ENCODE measurements around the gene LRRC43.
A peak's percentile ranks its signal among the peaks of the same experiment; 100 is the strongest.
"Not testable (repeated sequence)": the region's sequence is repeated elsewhere in the genome, so short reads cannot be mapped to it uniquely, and the experiment has no call there.

LRRC43 gene

DNA sequence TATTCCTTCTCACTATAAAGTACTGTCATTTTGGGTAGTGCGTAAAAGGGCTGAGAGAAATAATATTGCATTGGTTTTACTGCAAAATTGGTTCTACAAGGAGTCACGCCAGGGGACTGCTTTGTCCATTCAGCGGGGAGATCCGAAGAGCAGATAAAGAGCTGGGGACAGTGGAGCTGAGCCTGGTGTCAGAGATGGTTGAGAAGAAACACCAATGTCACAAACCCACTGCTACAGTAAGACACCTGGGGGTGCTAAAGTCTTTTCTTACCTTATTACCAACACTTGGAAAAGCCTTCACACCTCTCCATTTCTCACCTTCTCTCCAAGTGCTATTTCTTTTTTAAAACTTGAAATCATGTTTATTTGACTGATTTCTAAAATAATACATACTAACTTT is 23.0 kb upstream of the LRRC43 start:
- DNase-seq = no peak

DNA sequence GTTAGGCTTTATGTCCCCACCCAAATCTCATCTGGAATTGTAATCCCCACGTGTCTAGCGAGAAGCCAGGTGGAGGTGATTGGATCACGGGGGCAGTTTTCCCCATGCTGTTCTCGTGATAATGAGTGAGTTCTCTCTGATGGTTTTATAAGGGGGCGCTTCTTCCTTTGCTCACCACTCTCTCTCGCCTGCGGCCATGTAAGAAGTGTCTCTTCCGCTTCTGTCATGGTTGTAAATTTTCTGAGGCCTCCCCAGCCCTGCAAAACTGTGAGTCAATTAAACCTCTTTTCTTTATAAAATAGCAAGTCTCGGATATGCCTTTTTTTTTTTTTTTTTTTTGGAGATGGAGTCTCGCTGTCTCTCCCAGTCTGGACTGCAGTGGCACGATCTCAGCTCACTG is 22.2 kb upstream of the LRRC43 start:
- DNase-seq = no peak

DNA sequence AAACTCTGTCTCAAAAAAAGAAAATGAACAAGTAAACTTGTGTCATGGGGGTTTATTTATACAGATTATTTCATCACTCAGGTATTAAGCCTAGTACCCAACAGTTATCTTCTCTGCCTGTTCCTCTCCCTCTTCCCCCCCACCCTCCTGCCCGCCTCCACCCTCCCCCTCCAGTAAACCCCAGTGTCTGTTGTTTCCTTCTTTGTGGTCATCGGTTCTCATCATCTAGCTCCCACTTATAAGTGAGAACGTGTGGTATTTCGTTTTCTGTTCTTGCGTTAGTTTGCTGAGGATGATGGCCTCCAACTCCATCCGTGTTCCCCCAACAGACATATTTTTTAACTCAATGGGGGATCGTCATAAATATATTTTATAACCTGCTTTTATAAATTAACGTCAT is 21.2 kb upstream of the LRRC43 start:
- DNase-seq = peak; percentile 13 to 51

DNA sequence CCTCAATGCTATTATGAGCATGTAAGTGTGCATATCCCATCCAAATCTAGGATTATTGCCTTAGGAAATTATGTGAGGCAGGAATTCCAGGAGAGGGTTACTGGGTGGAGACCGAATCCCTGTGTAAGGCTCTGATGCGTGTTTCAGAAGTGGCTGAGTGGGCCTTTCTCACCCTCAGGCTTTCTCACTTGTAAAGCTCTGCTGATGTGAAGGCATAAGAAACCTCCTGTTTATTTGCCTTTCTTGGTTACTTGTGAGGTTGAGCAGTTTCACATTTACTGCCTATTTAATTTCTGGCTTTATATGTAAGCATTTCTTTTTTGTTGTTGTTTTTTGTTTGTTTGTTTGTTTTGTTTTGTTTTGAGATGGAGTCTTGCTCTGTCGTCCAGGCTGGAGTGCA is 19.9 kb upstream of the LRRC43 start:
- DNase-seq = no peak

DNA sequence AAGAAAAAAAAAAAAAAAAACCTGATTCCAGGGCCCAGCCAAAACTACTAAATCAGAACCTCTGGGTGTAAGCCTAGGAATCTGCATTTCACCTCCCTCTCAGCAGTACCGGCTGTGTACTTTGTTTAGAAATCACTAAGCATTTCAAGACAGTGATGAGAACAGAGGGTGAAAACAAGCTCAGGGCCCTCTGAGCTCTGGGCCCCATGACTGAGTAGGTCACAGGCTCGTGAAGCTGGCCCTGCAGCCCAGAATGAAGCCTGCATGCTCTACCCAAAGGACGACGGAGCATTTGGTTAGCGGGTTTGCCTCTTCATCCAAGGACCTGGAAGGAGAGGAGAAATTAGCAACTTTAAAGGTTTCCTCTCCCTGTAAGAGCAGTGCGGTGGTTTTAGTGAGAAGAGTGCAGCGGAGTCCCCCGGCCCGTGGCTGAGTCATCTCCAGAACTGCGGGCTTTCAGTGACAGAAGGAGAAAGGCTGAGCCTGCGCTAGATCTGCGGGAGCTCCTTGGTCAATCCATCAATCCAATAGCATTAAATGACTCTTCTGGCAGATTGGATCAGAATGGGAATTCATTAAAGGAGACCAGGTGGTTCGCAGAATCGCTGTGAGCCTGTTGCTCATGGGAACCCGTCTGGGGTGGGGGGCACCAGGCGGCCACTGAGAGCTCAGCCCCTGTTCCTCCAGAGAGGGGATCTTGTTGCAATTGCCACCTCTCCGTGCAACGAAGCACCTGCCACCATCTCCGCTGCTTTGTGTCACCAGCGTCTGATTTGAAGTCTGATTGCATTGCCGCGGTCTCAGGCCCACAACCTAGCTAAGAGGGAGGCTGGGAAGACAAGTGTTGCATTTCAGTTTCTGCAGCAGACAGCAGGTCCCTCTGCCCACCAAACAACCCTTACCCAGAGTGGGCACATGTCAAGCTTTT is 16.2 kb upstream of the LRRC43 start:
- peak in 1 of 2 donors; percentile 38 for DNase-seq

DNA sequence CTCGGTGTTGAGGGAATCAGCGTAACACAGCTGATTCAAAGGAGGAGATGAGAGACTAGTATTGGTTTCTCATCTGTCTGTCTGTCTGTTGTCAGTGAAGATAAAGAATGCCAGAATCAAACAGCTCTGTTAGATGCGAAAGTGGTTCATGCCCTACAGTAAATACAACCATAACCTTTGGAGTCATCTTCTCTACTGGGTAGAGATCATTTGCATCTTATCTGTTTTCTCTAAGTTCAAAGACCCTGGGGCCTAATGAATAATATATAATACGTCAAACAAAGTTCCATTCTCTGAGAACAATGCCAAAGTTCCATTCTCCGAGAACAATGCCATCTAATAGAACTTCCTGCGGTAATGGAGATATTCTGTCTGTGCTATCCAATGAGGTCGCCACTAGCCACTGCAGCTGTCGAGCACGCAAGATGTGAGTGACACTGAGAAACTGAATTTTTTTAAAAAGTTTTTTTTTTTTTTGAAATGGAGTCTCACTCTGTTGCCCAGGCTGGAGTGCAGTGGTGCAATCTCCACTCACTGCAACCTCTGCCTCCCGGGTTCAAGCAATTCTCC is 15.5 kb upstream of the LRRC43 start:
- no peak for DNase-seq

DNA sequence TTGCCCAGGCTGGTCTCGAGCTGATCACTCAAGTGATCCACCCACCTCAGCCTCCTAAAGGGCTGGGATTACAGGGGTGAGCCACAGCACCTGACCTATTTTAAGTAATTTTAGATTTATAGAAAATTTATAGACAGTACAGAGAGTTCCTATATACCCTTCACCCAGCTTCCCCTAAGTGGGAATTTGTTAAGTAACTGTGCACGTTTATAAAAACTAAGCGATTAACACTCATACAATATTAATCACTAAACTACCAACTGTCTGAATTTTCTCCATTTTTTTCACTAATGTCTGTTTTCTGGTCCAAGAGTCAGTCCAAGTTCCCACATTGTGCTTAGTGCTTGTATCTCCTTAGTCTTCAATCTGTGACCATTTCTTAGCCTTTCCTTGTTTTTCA is 14.4 kb upstream of the LRRC43 start:
- no peak for DNase-seq

DNA sequence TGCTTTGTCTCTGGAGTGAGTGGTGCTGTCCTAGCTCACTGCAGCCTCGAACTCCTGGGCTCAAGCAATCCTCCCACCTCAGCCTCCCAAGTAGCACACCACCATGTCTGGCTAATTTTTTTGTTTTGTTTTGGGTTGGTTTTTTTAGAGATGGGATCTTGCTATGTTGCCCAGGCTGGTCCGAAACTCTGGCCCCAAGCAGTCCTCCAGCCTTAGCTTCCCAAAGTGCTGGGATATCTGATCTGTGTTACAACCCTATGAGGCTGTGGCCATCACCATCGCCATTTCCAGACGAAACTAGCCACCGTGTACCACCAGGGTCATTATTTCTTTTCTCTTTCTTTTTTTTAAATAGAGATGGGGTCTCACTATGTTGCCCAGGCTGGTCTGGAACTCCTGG is 11.5 kb upstream of the LRRC43 start:
- no peak for DNase-seq

DNA sequence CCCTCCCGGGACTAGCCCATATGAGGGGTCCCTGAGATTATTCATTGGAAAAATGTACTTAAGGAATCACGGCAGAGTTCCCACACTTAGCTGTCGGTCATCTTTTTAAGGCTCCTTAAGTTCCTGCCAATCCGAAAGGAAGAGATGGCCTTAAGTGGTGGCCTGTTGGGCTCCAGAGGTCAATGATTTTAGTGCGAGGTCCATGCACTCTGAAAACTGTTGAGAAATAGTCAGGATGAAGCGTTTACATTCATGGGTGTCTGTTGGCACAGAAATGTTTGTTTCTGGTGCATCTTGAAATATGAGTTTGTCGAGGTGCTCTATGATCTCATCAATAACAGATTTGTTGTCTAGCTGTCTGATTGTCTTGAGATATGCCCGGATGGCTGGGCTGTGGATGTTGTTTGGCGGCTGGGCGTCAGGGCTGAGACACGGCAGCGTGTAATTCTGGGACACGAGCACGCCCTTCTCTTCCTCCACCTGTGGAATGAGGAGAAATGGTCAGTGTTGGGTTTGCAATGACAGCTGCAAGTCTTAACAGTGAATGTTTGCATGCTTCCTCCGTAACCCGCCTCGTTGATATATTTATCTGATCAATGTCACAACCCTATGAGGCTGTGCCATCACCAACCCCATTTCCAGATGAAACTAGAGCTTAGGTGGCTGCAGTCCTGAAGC is 10.5 kb upstream of the LRRC43 start:
- DNase-seq = no peak

DNA sequence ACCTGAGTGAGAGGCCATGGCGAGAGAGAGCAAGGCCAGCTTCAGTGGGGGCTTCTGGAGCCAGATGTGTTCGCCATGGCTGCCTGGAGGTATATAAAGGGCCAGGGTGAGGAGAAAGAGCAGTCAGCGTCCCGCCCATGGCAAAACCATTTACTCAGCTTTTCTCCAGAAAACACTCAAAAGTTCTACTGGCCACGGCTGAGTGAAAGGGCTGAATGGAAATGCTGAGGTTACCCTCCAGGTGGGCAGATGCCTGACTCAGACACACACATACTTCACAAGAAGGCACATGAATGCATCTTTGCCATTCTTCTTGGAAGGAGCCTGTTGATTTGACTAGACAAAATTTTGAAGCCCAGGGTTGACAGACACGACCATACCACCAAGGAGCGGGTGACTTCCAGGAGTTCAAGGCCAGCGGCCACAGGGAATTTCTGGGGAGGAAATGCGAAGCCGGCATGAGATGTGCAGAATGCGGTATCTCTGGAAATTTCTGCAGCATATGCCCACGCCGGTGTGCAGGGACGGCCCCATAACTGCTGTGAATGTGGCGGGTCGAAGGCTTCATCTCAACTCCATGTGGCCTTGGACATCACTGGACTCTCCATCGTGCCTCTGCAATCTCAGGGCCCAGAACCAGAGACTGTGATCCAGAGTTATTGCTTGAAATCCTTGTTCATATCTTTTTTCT is 8.6 kb upstream of the LRRC43 start, which contains the start of gene IL31:
TSS of gene IL31 (minus strand) at position 67 of the 691 bp plus-strand sequence. CDS start at position 18, 49 bp downstream.
- DNase-seq = no peak

DNA sequence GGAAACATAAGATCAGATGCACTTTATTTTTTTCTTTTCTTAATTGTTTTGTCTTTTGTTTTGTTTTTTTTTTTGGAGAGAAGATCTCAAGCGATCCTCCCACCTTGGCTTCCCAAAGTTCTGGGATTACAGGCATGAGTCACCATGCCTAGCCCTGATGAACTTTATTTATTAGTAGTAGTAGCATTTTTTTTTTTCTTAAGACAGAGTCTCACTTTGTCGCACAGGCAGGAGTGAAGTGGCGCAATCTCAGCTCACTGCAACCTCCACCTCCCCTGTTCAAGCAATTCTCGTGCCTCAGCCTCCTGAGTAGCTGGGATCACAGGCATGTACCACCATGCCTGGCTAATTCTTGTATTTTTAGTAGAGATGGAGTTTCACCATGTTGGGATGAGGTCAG is 6.5 kb upstream of the LRRC43 start:
- not testable (repeated sequence) for DNase-seq

DNA sequence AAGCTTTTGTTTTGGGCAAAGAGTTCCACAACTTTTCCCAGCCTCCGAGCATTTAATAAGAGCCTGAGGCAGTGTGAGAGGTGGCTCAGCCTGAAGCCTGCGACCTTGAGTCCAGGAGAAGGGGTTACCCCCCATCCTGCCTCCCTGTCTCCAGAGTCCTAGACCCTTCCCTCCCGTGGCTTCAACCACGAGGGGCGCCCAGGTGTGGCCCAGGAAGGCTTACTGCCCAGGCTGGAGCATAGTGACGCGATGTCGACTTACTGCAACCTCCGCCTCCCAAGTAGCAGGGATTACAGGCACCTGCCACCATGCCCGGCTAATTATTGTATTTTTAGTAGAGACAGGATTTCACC is 641 bp downstream of the LRRC43 start:
- no peak for DNase-seq

DNA sequence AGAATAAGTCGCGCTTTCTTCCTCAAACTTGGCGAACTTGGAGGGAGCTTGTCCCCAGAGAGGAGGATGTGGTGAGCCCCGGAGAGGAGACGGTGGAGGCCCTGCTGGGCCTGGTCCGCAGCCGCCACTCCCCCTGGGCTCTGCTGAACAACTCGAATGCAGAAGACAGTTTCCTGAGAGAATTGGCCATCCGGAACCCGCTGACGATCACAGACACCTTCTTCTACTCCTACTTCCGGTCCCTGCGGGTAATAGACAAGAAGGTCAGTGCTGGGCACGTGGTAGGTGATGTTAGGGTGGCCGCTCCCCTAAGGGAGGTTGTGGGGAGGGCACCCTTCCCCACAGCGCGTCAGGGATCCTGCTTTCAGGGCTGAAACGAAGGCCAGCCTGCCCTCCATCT is 1.6 kb downstream of the LRRC43 start:
- DNase-seq = peak in 1 of 2 donors; percentile 38

DNA sequence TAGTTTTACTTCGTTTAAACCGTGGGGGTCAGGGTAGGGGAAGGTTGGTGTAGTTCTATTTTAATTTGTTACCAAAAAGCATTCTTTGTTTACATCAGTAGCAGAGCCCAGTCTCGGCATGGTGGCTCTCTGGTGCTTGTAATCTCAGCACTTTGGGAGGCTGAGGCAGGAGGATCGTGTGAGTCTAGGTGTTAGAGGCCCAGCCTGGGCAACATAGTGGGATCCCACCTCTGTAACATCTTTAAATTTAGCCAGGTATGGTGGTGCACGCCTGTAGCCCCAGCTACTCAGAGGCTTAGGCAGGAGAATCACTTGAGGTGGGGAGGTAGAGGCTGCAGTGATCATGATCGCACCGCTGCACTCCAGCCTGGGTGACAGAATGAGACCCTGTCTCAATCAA is 2.2 kb downstream of the LRRC43 start:
- no peak for DNase-seq

DNA sequence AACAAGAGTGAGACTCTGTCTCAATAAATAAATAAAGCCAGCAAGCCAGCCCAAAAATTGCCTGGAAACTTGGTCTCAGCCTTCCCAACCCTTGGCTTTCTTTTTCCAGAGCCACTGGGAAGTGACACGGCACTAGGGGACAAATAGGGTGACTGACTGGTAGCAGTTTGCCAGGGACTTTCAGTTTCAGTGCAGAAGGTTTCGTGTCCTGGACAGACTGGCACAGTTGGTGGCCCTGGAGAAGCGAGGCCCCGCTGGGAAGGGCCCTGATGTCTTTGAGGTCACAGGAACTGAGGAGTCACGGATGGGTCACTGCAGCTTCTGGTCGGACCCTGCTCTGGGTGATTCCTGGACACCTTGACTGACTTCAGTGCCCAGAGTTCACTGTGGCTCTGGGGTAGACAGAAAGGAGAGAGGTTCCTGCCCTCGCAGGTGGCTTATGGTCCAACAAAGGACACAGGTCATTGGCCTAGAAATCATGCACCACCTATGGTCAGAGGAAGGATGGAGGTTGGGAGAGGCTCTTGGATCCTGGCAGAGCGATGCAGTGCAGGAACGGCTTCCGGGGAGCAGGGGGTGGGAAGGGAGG is 2.7 kb downstream of the LRRC43 start:
- no peak for DNase-seq

DNA sequence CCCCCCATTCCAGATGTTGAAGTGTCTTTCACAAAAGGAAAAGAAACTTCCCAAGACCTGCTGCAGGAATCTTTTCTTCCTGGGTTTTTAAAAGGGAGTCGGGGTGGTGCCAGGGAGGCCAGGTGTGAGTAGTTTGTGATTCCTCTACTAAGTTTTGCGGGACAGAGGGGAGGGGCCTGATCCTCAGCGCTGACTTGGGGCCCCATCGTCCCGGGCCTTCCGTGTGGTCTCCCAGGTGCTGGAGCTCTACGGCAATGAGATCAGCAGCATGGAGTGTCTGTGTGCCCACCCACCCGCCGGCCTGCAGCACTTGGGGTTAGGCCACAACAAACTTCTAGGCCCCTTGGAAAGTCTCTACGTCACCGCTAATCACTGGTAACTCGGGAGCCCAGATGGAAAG is 4.5 kb downstream of the LRRC43 start:
- DNase-seq = no peak

DNA sequence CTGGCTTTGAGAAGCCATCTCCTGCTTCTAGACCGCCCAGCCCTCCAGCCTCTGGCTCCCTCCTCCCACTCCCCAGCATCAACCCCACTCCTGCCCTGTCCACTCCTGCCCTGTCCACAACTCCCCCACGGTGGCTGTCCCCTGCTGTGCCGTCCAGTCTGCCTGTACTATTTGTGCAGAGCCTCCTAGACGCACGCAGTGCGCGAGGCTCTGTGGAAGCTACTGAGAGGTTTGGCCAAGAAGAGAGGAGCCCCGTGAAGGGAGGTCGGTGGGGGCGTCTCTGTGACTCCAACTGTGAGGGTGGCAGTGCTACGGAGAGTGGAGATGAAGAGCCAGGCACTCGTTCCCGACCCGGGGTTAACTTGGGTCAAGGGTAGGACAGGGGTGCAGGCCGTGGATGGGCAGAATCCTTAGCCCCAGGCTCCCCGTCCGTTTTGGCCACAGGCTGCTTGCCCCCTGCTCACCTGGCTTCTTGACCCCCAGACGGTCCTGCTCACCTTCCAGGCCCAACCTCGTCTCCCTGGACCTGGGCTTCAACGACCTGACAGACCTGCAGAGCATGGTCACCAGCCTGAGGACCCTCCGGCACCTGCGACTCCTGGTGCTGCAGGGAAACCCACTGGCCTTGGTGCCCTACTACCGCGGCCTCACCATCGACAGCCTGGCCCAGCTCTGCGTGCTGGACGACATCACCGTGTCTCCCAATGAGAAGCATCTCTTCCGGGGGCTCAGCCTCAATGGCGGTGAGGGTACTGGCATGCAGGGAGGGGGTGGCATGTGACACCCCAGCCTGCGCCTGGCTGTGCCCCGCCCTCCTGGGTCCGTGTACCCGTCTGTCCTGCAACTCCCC is 6.9 kb downstream of the LRRC43 start:
- no peak for DNase-seq

DNA sequence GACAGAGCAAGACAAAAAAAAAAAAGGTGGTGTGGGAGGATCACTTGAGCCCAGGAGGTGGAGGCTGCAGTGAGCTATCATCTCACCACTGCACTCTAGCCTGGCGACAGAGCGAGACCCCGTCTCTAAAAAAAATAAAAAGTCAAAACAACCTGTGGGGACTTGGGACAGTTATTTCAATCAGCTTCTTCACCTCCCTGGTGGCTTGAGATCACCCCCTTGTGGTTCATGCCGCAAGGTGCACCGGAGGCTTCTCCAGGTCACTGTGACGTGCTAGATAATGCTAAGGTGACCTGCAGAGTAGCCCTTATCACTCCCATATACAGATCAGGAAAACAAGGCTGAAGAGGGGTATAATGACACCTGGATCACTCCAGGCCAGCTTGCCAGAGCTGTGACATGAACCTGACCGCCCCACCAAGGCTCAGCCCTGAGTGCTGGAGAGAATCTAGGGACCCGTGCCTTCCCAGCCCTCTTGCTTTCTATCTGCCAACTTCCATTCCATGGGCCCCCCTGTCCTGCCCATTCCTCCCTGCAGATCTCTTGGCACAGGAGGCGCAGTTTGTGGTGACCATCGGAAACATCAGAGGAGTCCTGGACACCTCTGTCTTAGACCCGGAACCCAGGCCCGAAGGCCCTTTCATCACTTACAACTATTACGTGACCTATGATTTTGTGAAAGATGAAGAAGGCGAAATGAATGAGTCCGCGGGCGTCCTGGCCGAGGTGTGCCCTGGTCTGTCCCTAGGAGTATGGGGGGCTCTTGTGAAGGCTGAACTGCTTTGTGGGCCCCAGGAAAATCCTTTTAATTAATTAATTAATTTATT is 8.1 kb downstream of the LRRC43 start:
- DNase-seq = peak; percentile 73

DNA sequence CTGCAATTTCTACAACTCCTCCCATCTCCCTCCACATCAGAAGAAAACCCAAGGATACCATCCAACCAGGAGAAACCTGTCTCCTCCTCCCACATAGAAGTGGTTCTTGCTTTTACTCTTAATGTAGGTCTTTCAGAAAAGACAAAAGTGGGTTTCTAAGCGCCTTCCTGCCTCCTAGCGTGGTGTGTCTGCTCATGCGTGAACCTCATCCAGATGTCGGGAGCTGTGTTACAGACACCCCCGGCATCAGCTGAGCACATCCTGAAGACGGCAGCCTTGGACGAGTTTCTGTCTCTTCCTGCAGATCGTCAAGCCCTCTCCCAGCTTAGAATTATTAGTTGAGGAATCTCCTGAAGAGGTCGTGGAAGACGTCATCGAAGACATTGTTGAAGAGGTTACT is 9.5 kb downstream of the LRRC43 start:
- no peak for DNase-seq

DNA sequence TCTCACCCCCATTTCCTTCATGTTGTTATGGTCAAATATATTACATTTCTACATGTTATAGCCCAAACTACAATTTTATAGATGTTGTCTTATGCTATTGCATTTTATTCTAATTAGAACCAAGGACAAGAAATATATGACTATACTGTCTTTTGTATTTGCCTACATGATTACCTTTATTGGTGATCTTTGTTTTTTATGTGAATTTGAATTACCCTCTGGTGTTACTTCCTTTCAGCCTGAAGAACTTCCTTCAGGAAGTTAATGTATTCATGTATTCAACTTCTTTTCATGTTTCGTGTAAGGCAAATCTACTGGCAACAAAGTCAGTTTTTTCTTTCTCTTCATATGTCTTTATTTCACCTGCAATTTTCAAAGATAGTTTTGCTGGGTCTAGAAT is 11.9 kb downstream of the LRRC43 start:
- DNase-seq = no peak

DNA sequence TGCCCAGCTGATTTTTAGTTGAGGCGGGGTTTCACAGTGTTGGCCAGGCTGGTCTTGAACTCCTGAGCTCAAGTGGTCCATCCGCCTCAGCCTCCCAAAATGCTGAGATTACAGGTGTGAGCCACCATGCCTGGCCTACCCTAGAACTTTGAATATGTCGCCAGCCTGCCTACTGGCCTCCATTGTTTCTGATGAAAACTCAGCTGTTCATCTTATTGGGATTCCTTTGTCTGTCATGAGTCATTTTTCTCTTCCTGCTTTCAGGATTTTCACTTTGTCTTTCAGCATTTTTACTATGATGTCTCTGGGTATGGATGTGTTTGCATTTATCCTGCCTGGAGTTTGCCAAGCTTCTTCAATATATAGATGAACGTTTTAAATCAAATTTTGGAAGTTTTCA is 12.5 kb downstream of the LRRC43 start:
- no peak for DNase-seq

All from CD4-positive, alpha-beta T cell treated with Interleukin-4 for 1 hour (primary cell).